NB4 (cell line): ENCODE data around the gene CRB3.

Source experiments
- CTCF ChIP-seq: IDR thresholded peaks from one replicate; pipeline ENCODE4 v1.5.1; 2012; ENCODE audit warnings: low read depth, low read length
- POLR2A ChIP-seq: IDR thresholded peaks from 2 replicates; pipeline ENCODE4 v1.6.1; 2011; ENCODE audit warnings: mild to moderate bottlenecking; ENCODE audit not compliant: insufficient read length; ENCODE audit errors: extremely low read depth

- TF ChIP-seq POLR2A (no peak), CTCF (no peak)
These were observed 47.2 kb upstream of the CRB3 start for GRCh38 chr19:6416658-6417405.
